Osteoblast (primary cell): ENCODE data around the gene SLC10A3. TPM values are rescaled to one million over a fixed set of nuclear protein-coding genes. Genes with fewer than 3 reads are reported as not detected.

Experiments used
- DNase-seq: peaks from one replicate; pipeline ENCODE4 v3.0.0; 2011; ENCODE audit warnings: low spot score, mixed read lengths; ENCODE audit not compliant: insufficient read length; ENCODE audit errors: missing footprints
- H2AFZ ChIP-seq: 2 replicates; pipeline ENCODE4 v1.6.0; 2011; ENCODE audit warnings: mild to moderate bottlenecking, low read length
- H3K27ac ChIP-seq: 2 replicates; pipeline ENCODE4 v1.5.1; 2011; ENCODE audit warnings: mild to moderate bottlenecking, low read depth, low read length, moderate library complexity
- H3K27me3 ChIP-seq: 2 replicates; pipeline ENCODE4 v1.6.0; 2012; ENCODE audit warnings: mild to moderate bottlenecking, control low read depth, inconsistent platforms, low read length, moderate library complexity; ENCODE audit not compliant: insufficient read depth
- H3K36me3 ChIP-seq: 2 replicates; pipeline ENCODE4 v1.5.1; 2011; ENCODE audit warnings: mild to moderate bottlenecking, low read length, control low read depth, moderate library complexity; ENCODE audit not compliant: insufficient read depth
- H3K4me1 ChIP-seq: 2 replicates; pipeline ENCODE4 v1.5.1; 2011; ENCODE audit warnings: mild to moderate bottlenecking, low read length, control low read depth, moderate library complexity; ENCODE audit not compliant: insufficient read depth
- H3K4me2 ChIP-seq: 2 replicates; pipeline ENCODE4 v1.6.0; 2011; ENCODE audit warnings: mild to moderate bottlenecking, low read length; ENCODE audit not compliant: insufficient read depth
- H3K4me3 ChIP-seq: fragments of 200-600 bp; sonication (generic); 3 replicates; pipeline ENCODE4 v1.5.1; 2012; ENCODE audit warnings: mild to moderate bottlenecking, low read length, inconsistent platforms; ENCODE audit not compliant: insufficient read depth
- H3K79me2 ChIP-seq: 2 replicates; pipeline ENCODE4 v1.6.0; 2012; ENCODE audit warnings: mild to moderate bottlenecking, low read length, control low read depth, inconsistent platforms; ENCODE audit not compliant: insufficient read depth
- H3K9me3 ChIP-seq: 2 replicates; pipeline ENCODE4 v1.5.1; 2011; ENCODE audit warnings: low read depth, low read length, control low read depth
- H4K20me1 ChIP-seq: 2 replicates; pipeline ENCODE4 v1.6.0; 2012; ENCODE audit warnings: mild to moderate bottlenecking, low read length, control low read depth; ENCODE audit not compliant: insufficient read depth
- total RNA-seq: library from RNA; depleted of rRNA; stranded (reverse); fragments of >200 nt; gene quantifications from 2 replicates; pipeline ENCODE4 v1.2.3, GENCODE V29; 2012
- TF ChIP-seq, protein P1 (sequence below): IDR thresholded peaks from 2 replicates; pipeline ENCODE4 v1.5.1; 2011; ENCODE audit warnings: mild to moderate bottlenecking, low read depth, low read length, moderate library complexity; ENCODE audit errors: extremely low read depth

Gene SLC10A3, protein sequence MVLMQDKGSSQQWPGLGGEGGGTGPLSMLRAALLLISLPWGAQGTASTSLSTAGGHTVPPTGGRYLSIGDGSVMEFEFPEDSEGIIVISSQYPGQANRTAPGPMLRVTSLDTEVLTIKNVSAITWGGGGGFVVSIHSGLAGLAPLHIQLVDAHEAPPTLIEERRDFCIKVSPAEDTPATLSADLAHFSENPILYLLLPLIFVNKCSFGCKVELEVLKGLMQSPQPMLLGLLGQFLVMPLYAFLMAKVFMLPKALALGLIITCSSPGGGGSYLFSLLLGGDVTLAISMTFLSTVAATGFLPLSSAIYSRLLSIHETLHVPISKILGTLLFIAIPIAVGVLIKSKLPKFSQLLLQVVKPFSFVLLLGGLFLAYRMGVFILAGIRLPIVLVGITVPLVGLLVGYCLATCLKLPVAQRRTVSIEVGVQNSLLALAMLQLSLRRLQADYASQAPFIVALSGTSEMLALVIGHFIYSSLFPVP
- total RNA-seq: 34.5 and 36.2 TPM in 2 replicates

DNA sequence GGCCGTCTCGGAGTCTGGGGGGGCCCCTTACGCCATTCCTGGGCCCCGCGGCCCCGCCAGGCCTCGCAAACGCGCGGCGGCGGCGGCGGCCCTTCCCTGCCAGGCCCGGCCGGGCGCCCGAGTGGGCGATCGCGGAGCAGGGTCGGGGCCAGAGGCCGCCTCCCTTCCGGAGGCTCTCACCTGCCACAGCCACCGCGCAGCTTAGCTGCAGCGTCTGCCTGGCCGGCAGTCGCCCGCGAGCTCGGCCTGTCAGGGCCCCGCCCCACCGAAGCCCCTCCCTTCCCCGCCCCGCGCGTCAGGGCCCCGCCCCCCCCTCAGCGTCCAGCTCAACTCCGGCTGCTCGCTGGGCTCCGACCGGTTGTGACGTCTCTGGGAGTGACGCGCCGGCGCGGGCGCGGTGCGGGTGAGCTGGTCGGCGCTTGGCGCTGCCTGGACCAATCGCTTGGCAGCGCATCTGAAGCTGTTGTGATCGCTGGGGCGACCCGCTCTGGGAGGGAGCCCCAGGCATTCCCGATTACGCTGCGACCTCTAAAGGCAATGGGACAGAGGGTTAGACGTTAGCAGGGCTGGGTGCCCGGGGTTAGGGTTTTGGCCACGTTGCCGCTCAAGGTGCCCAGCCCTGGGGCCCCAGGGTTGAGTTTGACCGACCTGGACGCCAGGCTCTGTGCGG, at the start of gene SLC10A3:
TSS of gene SLC10A3 (minus strand) at position 216 of the 670 bp plus-strand sequence. CDS start 1,689 bp downstream, outside the sequence.
- peak; percentile 100 for DNase-seq
- TF ChIP-seq, protein P1, sequence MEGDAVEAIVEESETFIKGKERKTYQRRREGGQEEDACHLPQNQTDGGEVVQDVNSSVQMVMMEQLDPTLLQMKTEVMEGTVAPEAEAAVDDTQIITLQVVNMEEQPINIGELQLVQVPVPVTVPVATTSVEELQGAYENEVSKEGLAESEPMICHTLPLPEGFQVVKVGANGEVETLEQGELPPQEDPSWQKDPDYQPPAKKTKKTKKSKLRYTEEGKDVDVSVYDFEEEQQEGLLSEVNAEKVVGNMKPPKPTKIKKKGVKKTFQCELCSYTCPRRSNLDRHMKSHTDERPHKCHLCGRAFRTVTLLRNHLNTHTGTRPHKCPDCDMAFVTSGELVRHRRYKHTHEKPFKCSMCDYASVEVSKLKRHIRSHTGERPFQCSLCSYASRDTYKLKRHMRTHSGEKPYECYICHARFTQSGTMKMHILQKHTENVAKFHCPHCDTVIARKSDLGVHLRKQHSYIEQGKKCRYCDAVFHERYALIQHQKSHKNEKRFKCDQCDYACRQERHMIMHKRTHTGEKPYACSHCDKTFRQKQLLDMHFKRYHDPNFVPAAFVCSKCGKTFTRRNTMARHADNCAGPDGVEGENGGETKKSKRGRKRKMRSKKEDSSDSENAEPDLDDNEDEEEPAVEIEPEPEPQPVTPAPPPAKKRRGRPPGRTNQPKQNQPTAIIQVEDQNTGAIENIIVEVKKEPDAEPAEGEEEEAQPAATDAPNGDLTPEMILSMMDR: no peak
- H3K36me3 ChIP-seq: peaks cover 11% of the 10 kb centered on the region
- H3K4me1 ChIP-seq: peaks cover 10% of the 10 kb centered on the region
- no peaks in the 10 kb centered on the region for H3K27me3 ChIP-seq
- H3K27ac ChIP-seq: peak within 1 kb of the TSS; percentile 69
- H3K4me2 ChIP-seq: peak within 1 kb of the TSS; percentile 84
- peak within 1 kb of the TSS; percentile 67 for H2AFZ ChIP-seq
- peaks cover 7% of the 10 kb centered on the region for H4K20me1 ChIP-seq
- H3K4me3 ChIP-seq: peak within 1 kb of the TSS; percentile 73
- H3K9me3 ChIP-seq: no peaks in the 10 kb centered on the region
- H3K79me2 ChIP-seq: peaks cover 15% of the 10 kb centered on the region

DNA sequence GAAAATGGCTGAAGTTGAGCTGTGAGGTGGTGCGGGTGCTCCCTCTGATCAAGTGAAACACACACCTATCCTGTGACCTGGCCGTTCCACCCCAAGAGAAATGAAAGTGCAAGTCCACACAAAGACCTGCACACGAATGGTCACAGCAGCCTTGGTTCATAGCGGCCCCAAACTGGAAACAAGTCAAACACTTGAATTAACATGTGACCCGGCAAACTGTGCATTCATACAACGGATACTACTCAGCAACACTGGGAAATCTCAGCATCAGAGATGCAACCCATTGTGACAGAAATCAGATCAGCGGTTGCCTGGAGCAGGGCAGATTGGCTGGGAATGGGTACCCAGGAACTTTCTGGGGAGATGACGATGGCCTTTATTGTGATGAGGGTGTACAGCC, 48.6 kb upstream of the SLC10A3 start:
- Histone ChIP-seq H3K27me3 (no peaks in the 10 kb centered on the region), H3K27ac (no peak overlapping the region), H3K36me3 (peaks cover 8% of the 10 kb centered on the region), H3K4me3 (no peak overlapping the region), H4K20me1 (no peaks in the 10 kb centered on the region), H3K4me1 (peaks cover 27% of the 10 kb centered on the region), H3K9me3 (no peaks in the 10 kb centered on the region), H3K79me2 (peaks cover 22% of the 10 kb centered on the region), H2AFZ (no peak overlapping the region), H3K4me2 (no peak overlapping the region)
- peak; percentile 1 for DNase-seq
- TF ChIP-seq, protein P1: no peak

DNA sequence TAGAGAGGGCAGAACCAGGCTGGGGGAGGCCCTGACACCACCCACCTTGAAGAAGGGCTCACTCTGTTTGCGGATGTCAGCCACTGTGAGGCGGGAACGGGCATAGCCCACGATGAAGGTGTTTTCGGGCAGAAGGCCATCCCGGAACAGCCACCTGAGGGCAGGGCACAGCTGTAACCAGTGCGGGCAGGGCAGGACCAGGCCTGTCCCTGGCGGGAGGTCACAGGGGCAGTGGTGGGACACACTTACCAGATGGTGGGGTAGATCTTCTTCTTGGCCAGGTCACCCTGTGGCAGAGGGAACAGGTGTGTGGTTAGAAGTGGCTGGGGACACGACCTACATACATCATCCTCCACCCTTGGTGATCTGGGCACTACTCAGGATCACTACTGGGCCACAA, 45.5 kb upstream of the SLC10A3 start:
- Histone ChIP-seq H3K27me3 (no peaks in the 10 kb centered on the region), H2AFZ (no peak overlapping the region), H3K4me1 (peaks cover 5% of the 10 kb centered on the region), H3K79me2 (peaks cover 20% of the 10 kb centered on the region), H3K9me3 (no peaks in the 10 kb centered on the region), H3K36me3 (peaks cover 16% of the 10 kb centered on the region), H4K20me1 (no peaks in the 10 kb centered on the region), H3K4me2 (no peak overlapping the region), H3K4me3 (no peak overlapping the region), H3K27ac (no peak overlapping the region)
- no peak for DNase-seq
- TF ChIP-seq, protein P1: no peak
